Measurements from ENCODE around the gene GCNA.

Gene GCNA

DNA sequence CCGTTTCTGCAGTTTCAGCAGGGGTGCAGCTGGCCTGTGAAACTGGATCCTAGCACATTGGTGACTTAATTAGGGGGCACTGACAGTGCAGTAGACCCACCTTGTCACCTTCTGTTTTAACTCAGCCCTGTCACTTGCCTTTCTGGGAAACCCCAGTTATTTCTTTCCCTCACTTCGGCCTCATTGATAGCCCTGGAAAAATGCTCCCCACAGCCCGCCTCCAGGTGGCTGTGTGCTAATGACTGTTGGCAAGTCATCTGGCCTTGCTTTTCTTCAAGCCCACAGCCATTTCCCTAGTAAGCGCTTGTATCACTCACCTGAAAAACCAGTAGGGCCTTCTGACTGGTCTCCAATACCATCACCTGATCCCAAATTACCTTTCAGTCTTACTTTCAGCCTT, 36.8 kb downstream of the GCNA start:
- H3K27ac ChIP-seq, result no peak overlapping the region
- TF ChIP-seq, protein P1, sequence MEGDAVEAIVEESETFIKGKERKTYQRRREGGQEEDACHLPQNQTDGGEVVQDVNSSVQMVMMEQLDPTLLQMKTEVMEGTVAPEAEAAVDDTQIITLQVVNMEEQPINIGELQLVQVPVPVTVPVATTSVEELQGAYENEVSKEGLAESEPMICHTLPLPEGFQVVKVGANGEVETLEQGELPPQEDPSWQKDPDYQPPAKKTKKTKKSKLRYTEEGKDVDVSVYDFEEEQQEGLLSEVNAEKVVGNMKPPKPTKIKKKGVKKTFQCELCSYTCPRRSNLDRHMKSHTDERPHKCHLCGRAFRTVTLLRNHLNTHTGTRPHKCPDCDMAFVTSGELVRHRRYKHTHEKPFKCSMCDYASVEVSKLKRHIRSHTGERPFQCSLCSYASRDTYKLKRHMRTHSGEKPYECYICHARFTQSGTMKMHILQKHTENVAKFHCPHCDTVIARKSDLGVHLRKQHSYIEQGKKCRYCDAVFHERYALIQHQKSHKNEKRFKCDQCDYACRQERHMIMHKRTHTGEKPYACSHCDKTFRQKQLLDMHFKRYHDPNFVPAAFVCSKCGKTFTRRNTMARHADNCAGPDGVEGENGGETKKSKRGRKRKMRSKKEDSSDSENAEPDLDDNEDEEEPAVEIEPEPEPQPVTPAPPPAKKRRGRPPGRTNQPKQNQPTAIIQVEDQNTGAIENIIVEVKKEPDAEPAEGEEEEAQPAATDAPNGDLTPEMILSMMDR (IDR thresholded peaks at IDR 0.05; ENCODE audit: low read depth, low read length, missing control alignments), result no peak
- H3K27me3 ChIP-seq (replicated peaks), result no peaks in the 10 kb centered on the region
- no peak for DNase-seq
- in situ Hi-C loops (cut with HindIII; ENCODE audit: low pct_ligation_motif_present, low sequenced_read_pairs), result no loop called here
- peaks cover 6% of the 10 kb centered on the region for H3K36me3 ChIP-seq (replicated peaks)
- no peak overlapping the region for H3K4me3 ChIP-seq (ENCODE audit: low read depth, low read length)

DNA sequence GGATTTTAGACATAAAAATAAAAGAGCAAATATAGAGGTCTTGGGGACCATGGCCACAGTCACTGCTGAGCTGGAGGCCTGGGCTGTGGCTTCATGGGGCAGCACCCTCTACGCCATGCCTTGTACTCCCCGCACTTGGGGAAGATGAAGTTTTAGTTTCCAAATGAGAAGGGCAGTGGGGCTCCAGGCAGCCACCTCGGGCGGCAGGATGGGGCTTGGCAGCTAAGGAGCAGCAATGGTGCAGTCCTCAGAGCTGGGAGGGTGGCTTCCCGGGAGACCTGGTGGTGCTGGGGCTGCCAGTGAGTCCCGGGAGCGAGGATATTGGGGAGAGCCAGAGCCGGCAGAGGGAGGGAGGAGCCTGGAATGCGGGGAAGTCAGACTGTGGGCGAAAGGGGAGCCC, 37.7 kb downstream of the GCNA start:
- H3K27ac ChIP-seq, result no peak overlapping the region
- no peaks in the 10 kb centered on the region for H3K27me3 ChIP-seq (replicated peaks)
- H3K4me3 ChIP-seq (ENCODE audit: low read depth, low read length), result no peak overlapping the region
- no peak for DNase-seq
- H3K36me3 ChIP-seq (replicated peaks), result peaks cover 3% of the 10 kb centered on the region
- in situ Hi-C loops (cut with HindIII; ENCODE audit: low pct_ligation_motif_present, low sequenced_read_pairs), result no loop called here
- TF ChIP-seq, protein P1 (IDR thresholded peaks at IDR 0.05; ENCODE audit: low read depth, low read length, missing control alignments), result no peak

DNA sequence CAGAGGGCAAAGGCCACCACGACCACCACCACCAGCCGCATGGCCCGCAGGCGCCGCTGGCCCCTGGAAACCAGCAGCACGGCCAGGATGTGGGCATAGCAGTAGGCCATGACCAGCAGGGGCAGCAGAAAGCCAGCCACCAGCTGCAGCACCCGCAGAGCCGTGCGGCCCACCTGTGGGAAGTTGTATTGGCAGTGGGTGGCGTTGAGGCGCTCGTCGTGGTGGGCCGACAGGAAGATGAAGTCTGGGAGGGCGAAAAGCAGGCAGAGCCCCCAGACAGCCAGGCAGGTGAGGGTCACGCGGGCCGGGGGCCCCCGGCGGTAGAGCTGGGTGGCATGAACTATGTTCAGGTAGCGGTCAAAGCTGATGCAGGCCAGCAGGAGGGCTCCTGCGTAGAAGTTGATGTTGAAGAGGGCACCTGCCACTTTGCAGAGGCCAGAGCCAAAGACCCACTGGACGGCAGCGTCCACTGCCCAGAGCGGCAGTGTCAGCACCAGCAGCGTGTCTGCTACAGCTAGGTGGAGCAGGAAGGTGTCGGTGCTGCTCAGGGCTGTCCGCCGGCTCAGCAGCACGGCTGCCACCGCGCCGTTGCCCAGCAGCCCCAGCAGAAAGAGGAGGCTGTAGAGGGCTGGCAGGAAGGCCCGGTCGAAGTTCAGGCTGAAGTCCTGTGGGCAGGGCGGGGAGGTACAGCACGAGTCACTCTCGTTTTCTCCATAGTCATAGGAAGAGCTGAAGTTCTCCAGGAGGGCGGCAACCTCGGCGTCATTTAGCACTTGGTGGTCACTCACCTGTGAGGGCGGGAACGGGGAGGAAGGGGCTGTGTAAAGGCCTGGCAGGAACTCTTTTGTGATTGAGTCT, 38.7 kb downstream of the GCNA start:
- no peak overlapping the region for H3K27ac ChIP-seq
- H3K27me3 ChIP-seq (replicated peaks), result no peaks in the 10 kb centered on the region
- no peak overlapping the region for H3K4me3 ChIP-seq (ENCODE audit: low read depth, low read length)
- no peaks in the 10 kb centered on the region for H3K36me3 ChIP-seq (replicated peaks)
- in situ Hi-C loops (cut with HindIII; ENCODE audit: low pct_ligation_motif_present, low sequenced_read_pairs), result no loop called here
- DNase-seq, result no peak
- TF ChIP-seq, protein P1 (IDR thresholded peaks at IDR 0.05; ENCODE audit: low read depth, low read length, missing control alignments), result no peak

DNA sequence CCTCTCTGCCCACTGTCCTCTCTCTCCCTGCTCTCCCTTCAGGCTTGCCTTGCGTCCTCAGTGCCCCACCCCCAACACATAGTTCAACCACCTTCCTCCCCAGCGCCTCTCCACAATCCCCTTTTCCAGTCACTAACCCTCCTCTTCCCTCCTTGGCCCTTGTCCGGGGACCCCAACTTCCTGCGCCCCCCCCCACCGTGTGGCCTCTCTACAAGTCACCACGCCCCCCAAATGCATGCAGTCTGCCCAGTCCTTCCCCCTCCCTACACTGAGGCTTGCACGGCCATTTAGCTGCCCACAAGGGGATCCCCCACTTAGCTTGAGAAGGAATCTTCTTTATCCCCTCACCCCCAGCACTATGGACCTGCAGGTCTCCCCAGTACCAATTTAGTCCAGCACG, 39.5 kb downstream of the GCNA start:
- TF ChIP-seq, protein P1 (IDR thresholded peaks at IDR 0.05; ENCODE audit: low read depth, low read length, missing control alignments), result no peak
- no peak for DNase-seq
- Histone ChIP-seq H3K36me3 (replicated peaks) (no peaks in the 10 kb centered on the region), H3K27ac (no peak overlapping the region), H3K4me3 (ENCODE audit: low read depth, low read length) (no peak overlapping the region), H3K27me3 (replicated peaks) (no peaks in the 10 kb centered on the region)
- in situ Hi-C loops (cut with HindIII; ENCODE audit: low pct_ligation_motif_present, low sequenced_read_pairs), result no loop called here

DNA sequence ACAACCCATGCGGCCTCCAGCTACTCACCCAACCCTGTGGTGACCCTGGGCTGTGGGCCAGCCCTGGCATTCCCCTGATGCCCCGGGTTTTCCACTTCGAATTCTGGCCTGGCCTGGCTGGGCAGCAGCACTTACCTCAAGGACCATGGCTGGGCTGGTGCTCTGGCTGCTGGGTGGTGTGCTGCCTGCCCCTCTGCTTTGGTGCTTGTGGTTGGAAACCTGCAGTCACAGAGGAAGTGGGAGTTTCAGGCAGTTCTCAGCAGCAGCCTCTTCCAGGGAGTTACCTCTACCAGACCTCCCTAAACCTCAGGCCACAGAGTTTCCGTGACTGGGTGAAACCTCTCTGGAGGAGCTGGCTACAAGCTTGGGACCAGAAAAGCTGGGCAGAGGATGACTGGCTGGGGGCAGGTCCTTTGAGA, 40.1 kb downstream of the GCNA start, which contains the start of gene CXCR3:
Gene CXCR3, minus strand, starts transcription at position 209 of the 419 bp plus-strand sequence. Its CDS starts 62 bp downstream, at position 147.
- Histone ChIP-seq H3K4me3 (ENCODE audit: low read depth, low read length) (no peak within 1 kb of the TSS), H3K36me3 (replicated peaks) (no peaks in the 10 kb centered on the region), H3K27ac (no peak within 1 kb of the TSS), H3K27me3 (replicated peaks) (no peaks in the 10 kb centered on the region)
- in situ Hi-C loops (cut with HindIII; ENCODE audit: low pct_ligation_motif_present, low sequenced_read_pairs), result no loop called here
- DNase-seq, result no peak
- TF ChIP-seq, protein P1 (IDR thresholded peaks at IDR 0.05; ENCODE audit: low read depth, low read length, missing control alignments), result no peak
